Smooth muscle cell of the brain vasculature (primary cell): ENCODE results near the gene BRDT.

ENCODE experiments used
- DNase-seq: peaks from one replicate; pipeline ENCODE4 v3.0.0-alpha.2; 2012; ENCODE audit warnings: low read depth, low spot score

The BRDT gene

GRCh38 chr1:91949356-91949699, at the start of gene BRDT:
TSS of gene BRDT (plus strand) at chr1:91949401. CDS start at chr1:91962755, 13,354 bp downstream.
- DNase-seq = no peak

- DNase-seq = no peak
Measured at GRCh38 chr1:91900562-91900961, 48.6 kb upstream of the BRDT start.

- DNase-seq = no peak
Measured at GRCh38 chr1:91901231-91901630, 48.0 kb upstream of the BRDT start.

- no peak for DNase-seq
Measured at GRCh38 chr1:91912266-91912665, 36.9 kb upstream of the BRDT start.

- DNase-seq = no peak
Measured at GRCh38 chr1:91913018-91913417, 36.2 kb upstream of the BRDT start.

- no peak for DNase-seq
Measured at GRCh38 chr1:91916046-91916445, 33.2 kb upstream of the BRDT start.

GRCh38 chr1:91916811-91917460, 32.3 kb upstream of the BRDT start:
- DNase-seq = no peak

- DNase-seq = peak; percentile 51
Measured at GRCh38 chr1:91919962-91920361, 29.2 kb upstream of the BRDT start.

GRCh38 chr1:91924146-91924545, 25.1 kb upstream of the BRDT start:
- DNase-seq = peak; percentile 28

- DNase-seq = no peak
Measured at GRCh38 chr1:91925644-91926435, 23.4 kb upstream of the BRDT start.

GRCh38 chr1:91928026-91928425, 21.2 kb upstream of the BRDT start:
- no peak for DNase-seq

GRCh38 chr1:91929250-91929649, 20.0 kb upstream of the BRDT start:
- DNase-seq = no peak

GRCh38 chr1:91937613-91938012, 11.6 kb upstream of the BRDT start:
- DNase-seq = no peak

- no peak for DNase-seq
Measured at GRCh38 chr1:91940496-91940895, 8.7 kb upstream of the BRDT start.

GRCh38 chr1:91944087-91944486, 5.1 kb upstream of the BRDT start:
- no peak for DNase-seq

- no peak for DNase-seq
Measured at GRCh38 chr1:91948097-91948496, 1.1 kb upstream of the BRDT start.

GRCh38 chr1:91948501-91949355, 473 bp upstream of the BRDT start:
- DNase-seq = no peak

- DNase-seq = no peak
Measured at GRCh38 chr1:91952187-91952586, 3.0 kb downstream of the BRDT start.

GRCh38 chr1:91958926-91959325, 9.7 kb downstream of the BRDT start:
- no peak for DNase-seq

- no peak for DNase-seq
Measured at GRCh38 chr1:91968334-91968733, 19.1 kb downstream of the BRDT start.

GRCh38 chr1:91979383-91979782, 30.2 kb downstream of the BRDT start:
- no peak for DNase-seq

- no peak for DNase-seq
Measured at GRCh38 chr1:91980663-91981062, 31.5 kb downstream of the BRDT start.
